ENCODE results near the gene IQGAP3. TPM values are rescaled to one million over a fixed set of nuclear protein-coding genes. Genes with fewer than 3 reads are reported as not detected.
A peak's percentile ranks its signal among the peaks of the same experiment; 100 is the strongest.
"Not testable (repeated sequence)": the region's sequence is repeated elsewhere in the genome, so short reads cannot be mapped to it uniquely, and the experiment has no call there.

The IQGAP3 gene
- total RNA-seq, 4 donors from 2014 or later = 7.1 to 12.8 (median 8.6) TPM

GRCh38 chr1:156590326-156591180 lies 18.2 kb upstream of the IQGAP3 start:
- no peaks in the 10 kb centered on the region for H3K27me3 ChIP-seq
- H3K9me3 ChIP-seq = no peaks in the 10 kb centered on the region
- peak overlapping the region in 3 of 4 donors; percentile 63 to 95 (median 78) for H3K4me3 ChIP-seq
- H3K36me3 ChIP-seq = peaks cover 0 to 28% (median 6%) of the 10 kb centered on the region in 3 donors
- H3K4me1 ChIP-seq = peaks cover 5 to 24% (median 15%) of the 10 kb centered on the region in 3 donors
- TF ChIP-seq POLR2A (IDR thresholded peaks at IDR 0.05) (no peak), CTCF (IDR thresholded peaks at IDR 0.05) (no peak)
- intact Hi-C loops (cut with DNase I) = no loop called here
- H3K27ac ChIP-seq = peak overlapping the region; percentile 83 to 90 (median 88)
- no peak for DNase-seq
- 65 to 81% methylated on average over 5 to 7 of the region's 10 CpGs for WGBS, 2 donors

- Histone ChIP-seq H3K27me3 (no peaks in the 10 kb centered on the region), H3K4me1 (peaks cover 5 to 24% (median 15%) of the 10 kb centered on the region in 3 donors), H3K9me3 (no peaks in the 10 kb centered on the region), H3K27ac (no peak overlapping the region), H3K4me3 (no peak overlapping the region), H3K36me3 (peaks cover 0 to 18% (median 0%) of the 10 kb centered on the region in 3 donors)
- no peak for TF ChIP-seq CTCF (IDR thresholded peaks at IDR 0.05)
- TF ChIP-seq POLR2A (IDR thresholded peaks at IDR 0.05) = no peak
- no peak for DNase-seq
- WGBS, 2 donors = 69 to 76% methylated on average over 5 of the region's 5 CpGs
- intact Hi-C loops (cut with DNase I) = loop anchor here (10.0 kb wide), 1 partner anchor 115 kb away; no protein-coding TSS in a partner anchor
Measured at GRCh38 chr1:156589546-156589945, 17.2 kb upstream of the IQGAP3 start.

GRCh38 chr1:156587927-156588326 lies 15.6 kb upstream of the IQGAP3 start:
- peaks cover 5 to 20% (median 15%) of the 10 kb centered on the region in 3 donors for H3K4me1 ChIP-seq
- WGBS, 2 donors = 89 to 91% methylated on average over 7 to 8 of the region's 8 CpGs
- not testable (repeated sequence) for H3K36me3 ChIP-seq, DNase-seq, H3K9me3 ChIP-seq, H3K27ac ChIP-seq, H3K27me3 ChIP-seq, H3K4me3 ChIP-seq
- intact Hi-C loops (cut with DNase I) = loop anchor here (10.0 kb wide), 1 partner anchor 113 kb away; no protein-coding TSS in a partner anchor

- no peak overlapping the region for H3K27ac ChIP-seq
Measured at GRCh38 chr1:156586892-156587477, 14.6 kb upstream of the IQGAP3 start.

GRCh38 chr1:156586323-156586722 lies 14.0 kb upstream of the IQGAP3 start:
- TF ChIP-seq POLR2A (IDR thresholded peaks at IDR 0.05) (no peak), CTCF (IDR thresholded peaks at IDR 0.05) (no peak)
- no peaks in the 10 kb centered on the region for H3K9me3 ChIP-seq
- peaks cover 0 to 8% (median 6%) of the 10 kb centered on the region in 3 donors for H3K4me1 ChIP-seq
- 44% methylated on average over 2 of the region's 4 CpGs; no CpG with 5 or more reads in 1 of the 2 donors for WGBS, 2 donors
- H3K36me3 ChIP-seq = no peaks in the 10 kb centered on the region
- no peak overlapping the region for H3K27ac ChIP-seq
- no peak overlapping the region for H3K4me3 ChIP-seq
- intact Hi-C loops (cut with DNase I) = loop anchor here (10.0 kb wide), 1 partner anchor 112 kb away; no protein-coding TSS in a partner anchor
- DNase-seq = no peak
- no peaks in the 10 kb centered on the region for H3K27me3 ChIP-seq

More at GRCh38 chr1:156586892-156587477, 14.6 kb upstream of the IQGAP3 start:
- no peaks in the 10 kb centered on the region for H3K9me3 ChIP-seq
- TF ChIP-seq CTCF (IDR thresholded peaks at IDR 0.05) (no peak), POLR2A (IDR thresholded peaks at IDR 0.05) (no peak)
- DNase-seq = no peak
- no peak overlapping the region for H3K4me3 ChIP-seq
- H3K36me3 ChIP-seq = no peaks in the 10 kb centered on the region
- WGBS, 2 donors = 71 to 85% methylated on average over 2 to 3 of the region's 3 CpGs
- intact Hi-C loops (cut with DNase I) = loop anchor here (10.0 kb wide), 1 partner anchor 112 kb away; no protein-coding TSS in a partner anchor
- H3K4me1 ChIP-seq = peaks cover under 1 to 11% (median 7%) of the 10 kb centered on the region in 3 donors
- H3K27me3 ChIP-seq = no peaks in the 10 kb centered on the region

Data from esophagus squamous epithelium (tissue), 5 donors.